ENCODE results near the gene PAFAH1B2. TPM values are rescaled to one million over a fixed set of nuclear protein-coding genes. Genes with fewer than 3 reads are reported as not detected.
A peak's percentile ranks its signal among the peaks of the same experiment; 100 is the strongest.
"Not testable (repeated sequence)": the region's sequence is repeated elsewhere in the genome, so short reads cannot be mapped to it uniquely, and the experiment has no call there.

Gene PAFAH1B2
- total RNA-seq, 2 donors from 2014 or later = 46.2 to 62.5 TPM

GRCh38 chr11:117197516-117198456 lies 53.7 kb downstream of the PAFAH1B2 start:
- DNase-seq (no peak), ATAC-seq (peak; percentile 10 to 46)
- intact Hi-C loops (cut with DNase I) = no loop called here

- DNase-seq (no peak), ATAC-seq (peak in 1 of 2 donors; percentile 5)
- intact Hi-C loops (cut with DNase I) = no loop called here
Measured at GRCh38 chr11:117198613-117199012, 54.5 kb downstream of the PAFAH1B2 start.

- ATAC-seq = peak; percentile 77 to 79
- intact Hi-C loops (cut with DNase I) = no loop called here
- DNase-seq = peak; percentile 89
Measured at GRCh38 chr11:117199053-117199915, 55.2 kb downstream of the PAFAH1B2 start, which contains the start of gene TAGLN. TSS of gene TAGLN (plus strand) at chr11:117199370. CDS start at chr11:117203014, 3,644 bp downstream.

GRCh38 chr11:117199916-117200812 lies 56.1 kb downstream of the PAFAH1B2 start:
- peak in 1 of 2 donors; percentile 1 for ATAC-seq
- no peak for DNase-seq
- intact Hi-C loops (cut with DNase I) = no loop called here

GRCh38 chr11:117200813-117201657 lies 56.9 kb downstream of the PAFAH1B2 start:
- ATAC-seq (no peak), DNase-seq (no peak)
- intact Hi-C loops (cut with DNase I) = no loop called here

GRCh38 chr11:117201658-117202305 lies 57.7 kb downstream of the PAFAH1B2 start:
- DNase-seq = no peak

GRCh38 chr11:117202386-117203068 lies 58.4 kb downstream of the PAFAH1B2 start:
- ATAC-seq (no peak), DNase-seq (no peak)
- intact Hi-C loops (cut with DNase I) = no loop called here

More at GRCh38 chr11:117201658-117202305, 57.7 kb downstream of the PAFAH1B2 start:
- intact Hi-C loops (cut with DNase I) = no loop called here
- no peak for ATAC-seq

GRCh38 chr11:117203069-117203407 lies 59.0 kb downstream of the PAFAH1B2 start:
- DNase-seq (no peak), ATAC-seq (no peak)
- intact Hi-C loops (cut with DNase I) = no loop called here

GRCh38 chr11:117204283-117205080 lies 60.4 kb downstream of the PAFAH1B2 start:
- ATAC-seq = no peak
- DNase-seq = no peak
- intact Hi-C loops (cut with DNase I) = loop anchor here in 1 of 2 donors (5.0 kb wide), 1 partner anchor 72 kb away; no protein-coding TSS in a partner anchor

- intact Hi-C loops (cut with DNase I) = loop anchor here in 1 of 2 donors (5.0 kb wide), 1 partner anchor 73 kb away; no protein-coding TSS in a partner anchor
- DNase-seq = no peak
- ATAC-seq = no peak
Measured at GRCh38 chr11:117205211-117205818, 61.2 kb downstream of the PAFAH1B2 start.

- intact Hi-C loops (cut with DNase I) = loop anchor here in 1 of 2 donors (5.0 kb wide), 1 partner anchor 74 kb away; no protein-coding TSS in a partner anchor
- not testable (repeated sequence) for DNase-seq
- ATAC-seq = peak in 1 of 2 donors; percentile 9
Measured at GRCh38 chr11:117206111-117206510, 62.0 kb downstream of the PAFAH1B2 start.

- intact Hi-C loops (cut with DNase I) = loop anchor here in 1 of 2 donors (5.0 kb wide), 1 partner anchor 75 kb away; no protein-coding TSS in a partner anchor
- peak; percentile 23 to 52 for ATAC-seq
- DNase-seq = not testable (repeated sequence)
Measured at GRCh38 chr11:117206859-117207258, 62.8 kb downstream of the PAFAH1B2 start.

- not testable (repeated sequence) for DNase-seq, ATAC-seq
- intact Hi-C loops (cut with DNase I) = loop anchor here in 1 of 2 donors (5.0 kb wide), 1 partner anchor 75 kb away; no protein-coding TSS in a partner anchor
Measured at GRCh38 chr11:117207481-117207880, 63.4 kb downstream of the PAFAH1B2 start.

GRCh38 chr11:117208710-117209109 lies 64.6 kb downstream of the PAFAH1B2 start:
- DNase-seq = not testable (repeated sequence)
- intact Hi-C loops (cut with DNase I) = loop anchor here (2.0 to 5.0 kb wide), 2 partner anchors 76 kb away; no protein-coding TSS in a partner anchor
- peak in 1 of 2 donors; percentile 2 for ATAC-seq
